IMR-90 (cell line): Measurements from ENCODE around the gene ABCG4. TPM values are rescaled to one million over a fixed set of nuclear protein-coding genes. Genes with fewer than 3 reads are reported as not detected.

ENCODE experiments used
- ATAC-seq: fragments of 200-7000 bp; cut with Tn5 transposase; 2 replicates; pipeline ENCODE4 v1.9.1; 2020; ENCODE audit warnings: low read depth, mild to moderate bottlenecking, moderate library complexity
- BruUV-seq: library from RNA; stranded (reverse); fragments of 400-500 nt; replicated peaks from 2 replicates; lab custom pipeline; 2021; lab: Mats Ljungman, UMichigan
- CTCF ChIA-PET: fragments of 300-600 bp; formaldehyde crosslinking; extraction: SDS; loops from one replicate; lab custom pipeline; 2021; ENCODE audit warnings: antibody characterized with exemption; lab: Yijun Ruan, JAX
- POLR2A ChIA-PET: fragments of 300-600 bp; sonication (Branson Sonifier 250); formaldehyde crosslinking; loops from one replicate; lab custom pipeline; 2022; ENCODE audit warnings: antibody characterized with exemption; ENCODE audit not compliant: unreplicated experiment; lab: Charles Lee
- DNase-seq: peaks from one replicate; pipeline ENCODE4 v3.0.0; 2013
- H2AFZ ChIP-seq: replicated peaks from 2 replicates; pipeline ENCODE3; 2013; ENCODE audit warnings: low read length, mild to moderate bottlenecking; ENCODE audit not compliant: poor library complexity
- H2AK5ac ChIP-seq: 2 replicates; pipeline ENCODE4 v1.6.1; 2013; ENCODE audit warnings: low read depth, low read length, inconsistent platforms
- H2AK9ac ChIP-seq: replicated peaks from 2 replicates; pipeline ENCODE3; 2013; ENCODE audit warnings: mild to moderate bottlenecking, low read depth, low read length, moderate library complexity; ENCODE audit not compliant: poor library complexity
- H2BK120ac ChIP-seq: 2 replicates; pipeline ENCODE4 v1.6.1; 2013; ENCODE audit warnings: low read depth, low read length, inconsistent platforms
- H2BK15ac ChIP-seq: 3 replicates; pipeline ENCODE4 v1.6.1; 2013; ENCODE audit warnings: low read depth, low read length, inconsistent platforms
- H2BK20ac ChIP-seq: 2 replicates; pipeline ENCODE4 v1.6.1; 2013; ENCODE audit warnings: low read depth, mild to moderate bottlenecking, inconsistent platforms, low read length, moderate library complexity
- H2BK5ac ChIP-seq: 2 replicates; pipeline ENCODE4 v1.6.1; 2013; ENCODE audit warnings: mild to moderate bottlenecking, low read depth, low read length, inconsistent platforms; ENCODE audit not compliant: poor library complexity, severe bottlenecking
- H3K14ac ChIP-seq: replicated peaks from 2 replicates; pipeline ENCODE4 v1.6.1; 2013; ENCODE audit warnings: low read depth, low read length, inconsistent platforms
- H3K18ac ChIP-seq: 2 replicates; pipeline ENCODE4 v1.6.1; 2013; ENCODE audit warnings: low read depth, low read length, control low read depth
- H3K23ac ChIP-seq: 2 replicates; pipeline ENCODE4 v1.6.1; 2013; ENCODE audit warnings: low read depth, low read length, inconsistent platforms
- H3K27ac ChIP-seq: 2 replicates; pipeline ENCODE4 v1.5.1; 2013; ENCODE audit warnings: mild to moderate bottlenecking, control low read depth, low read length; ENCODE audit not compliant: insufficient read depth
- H3K27me3 ChIP-seq: 2 replicates; pipeline ENCODE4 v1.6.1; 2013; ENCODE audit warnings: low read length; ENCODE audit not compliant: control insufficient read depth, insufficient read depth
- H3K36me3 ChIP-seq: 2 replicates; pipeline ENCODE4 v1.6.1; 2013; ENCODE audit warnings: low read length, mixed read lengths; ENCODE audit not compliant: control insufficient read depth, insufficient read depth
- H3K4ac ChIP-seq: 2 replicates; pipeline ENCODE4 v1.6.1; 2013; ENCODE audit warnings: low read depth, low read length, inconsistent platforms
- H3K4me1 ChIP-seq: 2 replicates; pipeline ENCODE4 v1.6.1; 2013; ENCODE audit warnings: low read length, mixed read lengths; ENCODE audit not compliant: control insufficient read depth, insufficient read depth
- H3K4me2 ChIP-seq: 2 replicates; pipeline ENCODE4 v1.6.1; 2013; ENCODE audit warnings: low read depth, mild to moderate bottlenecking, control low read depth, low read length, moderate library complexity
- H3K4me3 ChIP-seq: 2 replicates; pipeline ENCODE4 v1.5.1; 2013; ENCODE audit warnings: low read depth, mild to moderate bottlenecking, control low read depth, low read length, moderate library complexity; ENCODE audit not compliant: insufficient read depth
- H3K56ac ChIP-seq: 2 replicates; pipeline ENCODE4 v1.6.1; 2013; ENCODE audit warnings: low read length, inconsistent platforms; ENCODE audit not compliant: insufficient read depth; ENCODE audit errors: extremely low read depth
- H3K79me1 ChIP-seq, 2 experiments: 2 replicates each; pipeline ENCODE4 v1.6.1; 2013; ENCODE audit warnings: low read length in 2 of 2, inconsistent platforms in 1 of 2, low read depth in 1 of 2
- H3K9ac ChIP-seq: 2 replicates; pipeline ENCODE4 v1.6.1; 2013; ENCODE audit warnings: low read depth, low read length, control low read depth
- H3K9me1 ChIP-seq: 2 replicates; pipeline ENCODE4 v1.6.1; 2013; ENCODE audit warnings: low read length, inconsistent platforms; ENCODE audit not compliant: insufficient read depth
- H3K9me3 ChIP-seq: 2 replicates; pipeline ENCODE4 v1.6.1; 2013; ENCODE audit warnings: low read length; ENCODE audit not compliant: control insufficient read depth, insufficient read depth
- H4K20me1 ChIP-seq: 2 replicates; pipeline ENCODE4 v1.6.1; 2013; ENCODE audit warnings: low read length, inconsistent platforms; ENCODE audit not compliant: insufficient read depth
- H4K5ac ChIP-seq: 2 replicates; pipeline ENCODE4 v1.6.1; 2013; ENCODE audit warnings: mild to moderate bottlenecking, low read depth, low read length, control low read depth
- H4K8ac ChIP-seq, 2 experiments: 2 replicates each; pipeline ENCODE4 v1.6.1; 2013; ENCODE audit warnings: low read depth in 2 of 2, low read length in 2 of 2, control low read depth in 1 of 2, inconsistent platforms in 1 of 2
- H4K91ac ChIP-seq: 2 replicates; pipeline ENCODE4 v1.6.1; 2013; ENCODE audit warnings: low read depth, low read length, inconsistent platforms; ENCODE audit not compliant: insufficient read depth
- CEBPB ChIP-seq: IDR thresholded peaks from 2 replicates; pipeline ENCODE4 v1.6.1; 2012; ENCODE audit warnings: low read depth, low read length, improper control_type of control experiment
- CHD1 ChIP-seq: IDR thresholded peaks from 2 replicates; pipeline ENCODE4 v1.6.1; 2012; ENCODE audit warnings: low read depth, low read length, improper control_type of control experiment
- FOS ChIP-seq: fragments of 150-350 bp; IDR thresholded peaks from 2 replicates; pipeline ENCODE4 v1.6.1; 2016; ENCODE audit warnings: low read depth, low read length
- MXI1 ChIP-seq: IDR thresholded peaks from 2 replicates; pipeline ENCODE4 v1.6.1; 2012; ENCODE audit warnings: low read depth, mild to moderate bottlenecking, low read length, moderate library complexity, borderline replicate concordance
- NFE2L2 ChIP-seq: fragments of 150-350 bp; IDR thresholded peaks from 2 replicates; pipeline ENCODE4 v1.6.1; 2016; ENCODE audit warnings: low read depth, mild to moderate bottlenecking, low read length
- RAD21 ChIP-seq: IDR thresholded peaks from 2 replicates; pipeline ENCODE4 v1.6.1; 2012; ENCODE audit warnings: low read length, improper control_type of control experiment
- RCOR1 ChIP-seq: IDR thresholded peaks from 2 replicates; pipeline ENCODE4 v1.6.1; 2012; ENCODE audit warnings: mild to moderate bottlenecking, low read length, improper control_type of control experiment; ENCODE audit not compliant: insufficient replicate concordance
- SMC3 ChIP-seq: fragments of 150-350 bp; IDR thresholded peaks from 2 replicates; pipeline ENCODE4 v1.6.1; 2016; ENCODE audit warnings: low read depth, mild to moderate bottlenecking, antibody characterized with exemption, low read length, moderate library complexity
- WGBS, 2 experiments: methylation state at CpG; one replicate each; pipeline versions ENCODE4 v1.1.5 to v1.1.7; 2013; ENCODE audit warnings: missing lambda C conversion rate in 2 of 2; ENCODE audit not compliant: insufficient read length in 1 of 2; ENCODE audit errors: extremely low coverage in 2 of 2; 5-methylcytosine and 5-hydroxymethylcytosine counted together
- dilution Hi-C: fragments of 300-500 bp; cut with HindIII; formaldehyde crosslinking; loops from one replicate; pipeline ENCODE4 v1.14.3; 2018; ENCODE audit warnings: low sequenced_read_pairs; ENCODE audit not compliant: unreplicated experiment
- in situ Hi-C: fragments of 300-500 bp; cut with MboI; formaldehyde crosslinking; loops from 3 replicates; pipeline ENCODE4 v1.14.3; 2019; ENCODE audit warnings: low sequenced_read_pairs, inconsistent platforms, mixed read lengths
- intact Hi-C: fragments of 100-400 bp; cut with micrococcal nuclease; formaldehyde crosslinking; loops from 2 replicates; pipeline ENCODE4 v1.10.0; 2022
- polyA plus RNA-seq, 3 experiments: library from polyadenylated mRNA; depleted of rRNA; stranded (reverse); fragments of >200 nt; gene quantifications; 2 replicates each; pipeline ENCODE4 v1.2.3, GENCODE V29; 2012; ENCODE audit warnings: low replicate concordance in 1 of 3
- total RNA-seq: library from RNA; depleted of rRNA; stranded (reverse); fragments of >200 nt; gene quantifications from 2 replicates; pipeline ENCODE4 v1.2.3, GENCODE V29; 2012
- TF ChIP-seq, protein P1 (sequence below): fragments of 150-350 bp; IDR thresholded peaks from 2 replicates; pipeline ENCODE4 v1.6.1; 2017; ENCODE audit warnings: mild to moderate bottlenecking, antibody characterized with exemption, low read length, low read depth
- TF ChIP-seq, protein P2 (sequence below): fragments of 150-350 bp; IDR thresholded peaks from 2 replicates; pipeline ENCODE4 v1.6.1; 2016; ENCODE audit warnings: low read depth, mild to moderate bottlenecking, low read length, moderate library complexity, borderline replicate concordance

The ABCG4 gene
- total and polyA plus RNA-seq, 2 of the 4 experiments (the other 2 are of a cell fraction), result under 0.01 to 0.26 TPM

DNA sequence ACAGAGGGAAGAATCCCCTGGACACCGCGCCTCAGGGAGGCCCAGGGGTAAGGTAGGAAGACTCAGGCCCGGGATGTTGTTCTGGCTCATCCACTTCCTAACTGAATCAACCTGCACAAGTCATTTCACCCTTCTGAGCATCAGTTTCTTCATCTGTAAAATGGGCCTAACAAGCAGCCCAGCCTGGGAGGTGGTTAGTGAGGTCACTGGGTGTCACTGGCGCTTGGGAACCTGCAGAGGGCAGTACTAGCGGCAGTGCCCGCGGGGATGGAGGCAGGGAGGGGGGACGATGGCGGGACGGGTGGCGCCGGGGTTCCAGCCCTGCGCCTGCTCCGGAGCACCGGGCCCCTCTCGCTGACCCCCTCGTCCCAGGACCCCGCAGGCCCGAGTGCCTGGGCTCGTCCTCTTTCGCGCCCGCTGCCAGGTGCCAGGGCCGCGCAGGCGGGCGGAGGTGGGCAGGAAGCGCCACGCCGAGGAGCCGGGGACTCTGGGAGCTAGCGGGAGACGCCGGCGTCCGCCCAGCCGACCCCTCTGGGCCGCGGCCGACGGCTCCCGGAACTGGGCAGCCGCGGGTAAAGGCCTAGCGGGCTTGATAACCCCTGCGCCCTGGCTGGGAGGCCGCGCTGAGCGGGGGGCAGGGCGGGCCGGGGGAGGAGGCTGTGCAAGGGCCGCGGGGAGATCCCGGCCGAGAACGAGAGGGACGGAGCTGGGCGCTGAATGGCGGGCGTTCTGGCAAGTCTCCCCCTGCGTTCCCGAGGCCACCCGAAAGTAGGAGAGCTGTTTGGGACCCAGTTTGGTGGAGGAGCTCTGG, 19.8 kb downstream of the ABCG4 start, which contains the start of gene NLRX1 (continued):
- TF ChIP-seq SMC3 (peak; percentile 40), NFE2L2 (no peak), CEBPB (no peak)

DNA sequence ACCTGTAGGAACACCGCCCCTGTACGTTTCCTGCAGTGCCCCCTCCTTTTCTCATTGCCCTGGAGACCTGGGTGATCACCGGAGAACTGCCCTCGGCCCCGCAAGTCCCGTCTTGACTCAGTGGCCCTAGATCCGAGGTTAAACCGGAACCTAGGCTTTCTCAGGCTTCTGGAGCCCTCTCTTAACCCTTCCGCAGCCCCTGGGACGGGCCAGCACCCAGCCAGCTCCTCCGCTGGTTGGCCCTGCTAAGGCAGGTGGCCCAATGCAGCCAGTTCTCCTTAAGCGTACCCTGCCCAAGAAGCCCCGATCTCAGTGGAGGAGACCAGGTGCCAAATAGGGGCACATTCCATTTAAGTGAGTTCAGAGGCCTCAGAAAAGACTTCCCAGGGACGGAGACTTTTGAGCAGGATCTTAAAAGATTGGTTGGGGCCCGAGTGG, 20.4 kb downstream of the ABCG4 start:
- Histone ChIP-seq H2BK15ac (peak overlapping the region; percentile 91; the same call in 1 of the 3 replicates), H3K27me3 (no peaks in the 10 kb centered on the region), H2BK20ac (peak overlapping the region; percentile 68), H4K8ac (peak overlapping the region; percentile 97 to 100), H2BK5ac (peak overlapping the region; percentile 62), H3K14ac (peak overlapping the region; percentile 98), H3K18ac (peak overlapping the region; percentile 19; the same call in 1 of the 2 replicates), H2AK9ac (peak overlapping the region; percentile 90), H2AFZ (peak overlapping the region; percentile 100), H3K4me3 (peak overlapping the region; percentile 59), H3K9ac (peak overlapping the region; percentile 77), H2BK120ac (peak overlapping the region; percentile 85), H3K4me2 (peak overlapping the region; percentile 85), H4K20me1 (no peaks in the 10 kb centered on the region), H3K56ac (peak overlapping the region; percentile 56), H4K5ac (peak overlapping the region; percentile 85), H4K91ac (peak overlapping the region; percentile 87), H3K79me1 (peaks cover 3 to 12% of the 10 kb centered on the region in 2 experiments; a peak in 3 of 4 replicates), H3K27ac (peak overlapping the region; percentile 49), H2AK5ac (peak overlapping the region; percentile 89), H3K23ac (peak overlapping the region; percentile 99), H3K4me1 (peaks cover 6% of the 10 kb centered on the region), H3K9me3 (no peaks in the 10 kb centered on the region), H3K4ac (peak overlapping the region; percentile 99), H3K36me3 (no peaks in the 10 kb centered on the region; the same call in 1 of the 2 replicates), H3K9me1 (peaks cover 5% of the 10 kb centered on the region; the same call in 1 of the 2 replicates)
- DNase-seq, result no peak
- dilution Hi-C loops (no loop called here), intact Hi-C loops (loop anchor here (2.0 kb wide), 1 partner anchor 28 kb away; no protein-coding TSS in a partner anchor), in situ Hi-C loops (no loop called here)
- POLR2A ChIA-PET, result interaction anchor here (0.5 kb wide), 1 partner anchor 43 kb away, joined by 3 read pairs; no protein-coding TSS in a partner anchor
- CTCF ChIA-PET, result interaction anchor here (0.5 to 1.3 kb wide), 4 partner anchors 9 to 168 kb away, joined by 3 read pairs; no protein-coding TSS in a partner anchor
- no TSS peak for BruUV-seq
- ATAC-seq, result no peak
- WGBS, 2 experiments, result 14% methylated on average over 8 of the region's 15 CpGs; no CpG with 5 or more reads in 1 of the 2 experiments
- TF ChIP-seq, protein P1, sequence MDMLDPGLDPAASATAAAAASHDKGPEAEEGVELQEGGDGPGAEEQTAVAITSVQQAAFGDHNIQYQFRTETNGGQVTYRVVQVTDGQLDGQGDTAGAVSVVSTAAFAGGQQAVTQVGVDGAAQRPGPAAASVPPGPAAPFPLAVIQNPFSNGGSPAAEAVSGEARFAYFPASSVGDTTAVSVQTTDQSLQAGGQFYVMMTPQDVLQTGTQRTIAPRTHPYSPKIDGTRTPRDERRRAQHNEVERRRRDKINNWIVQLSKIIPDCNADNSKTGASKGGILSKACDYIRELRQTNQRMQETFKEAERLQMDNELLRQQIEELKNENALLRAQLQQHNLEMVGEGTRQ, result no peak
- TF ChIP-seq FOS (no peak), CHD1 (no peak), MXI1 (no peak), RCOR1 (no peak), RAD21 (no peak), NFE2L2 (no peak), CEBPB (no peak)
- TF ChIP-seq, protein P2, sequence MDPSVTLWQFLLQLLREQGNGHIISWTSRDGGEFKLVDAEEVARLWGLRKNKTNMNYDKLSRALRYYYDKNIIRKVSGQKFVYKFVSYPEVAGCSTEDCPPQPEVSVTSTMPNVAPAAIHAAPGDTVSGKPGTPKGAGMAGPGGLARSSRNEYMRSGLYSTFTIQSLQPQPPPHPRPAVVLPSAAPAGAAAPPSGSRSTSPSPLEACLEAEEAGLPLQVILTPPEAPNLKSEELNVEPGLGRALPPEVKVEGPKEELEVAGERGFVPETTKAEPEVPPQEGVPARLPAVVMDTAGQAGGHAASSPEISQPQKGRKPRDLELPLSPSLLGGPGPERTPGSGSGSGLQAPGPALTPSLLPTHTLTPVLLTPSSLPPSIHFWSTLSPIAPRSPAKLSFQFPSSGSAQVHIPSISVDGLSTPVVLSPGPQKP, result no peak
